CD14-positive monocyte (primary cell): ENCODE data around the gene XKRX. TPM values are rescaled to one million over a fixed set of nuclear protein-coding genes. Genes with fewer than 3 reads are reported as not detected.

Source experiments
- DNase-seq, 3 donors: peaks; one replicate each; pipeline ENCODE4 v3.0.0-alpha.2; 2011 to 2022
- H2AFZ ChIP-seq: 2 replicates; pipeline ENCODE4 v1.6.0; 2012; ENCODE audit warnings: mild to moderate bottlenecking, low read depth, low read length, inconsistent platforms; ENCODE audit not compliant: insufficient read depth, poor library complexity, severe bottlenecking
- H3K27ac ChIP-seq, 2 donors: 1 replicate in 1 of 2; 2 replicates in 1 of 2; pipeline ENCODE4 v1.5.1; 2012 to 2013; ENCODE audit warnings: low read length in 2 of 2, control low read depth in 1 of 2, inconsistent platforms in 1 of 2, low read depth in 1 of 2, mild to moderate bottlenecking in 1 of 2
- H3K27me3 ChIP-seq, 2 donors: one replicate each; pipeline versions ENCODE4 v1.6.0 to v1.6.1; 2011 to 2013; ENCODE audit warnings: low read length in 2 of 2; ENCODE audit not compliant: control insufficient read depth in 2 of 2, insufficient read depth in 2 of 2
- H3K36me3 ChIP-seq, 2 donors: replicated peaks in 1 of 2; 1 replicate in 1 of 2; 2 replicates in 1 of 2; pipeline versions ENCODE4 v1.5.1 to v1.6.1; 2012 to 2013; ENCODE audit warnings: low read length in 2 of 2, control low read depth in 1 of 2, inconsistent platforms in 1 of 2, mild to moderate bottlenecking in 1 of 2; ENCODE audit not compliant: insufficient read depth in 2 of 2, control insufficient read depth in 1 of 2
- H3K4me1 ChIP-seq, 2 donors: 1 replicate in 1 of 2; 2 replicates in 1 of 2; pipeline versions ENCODE4 v1.5.1 to v1.6.1; 2012 to 2013; ENCODE audit warnings: low read length in 2 of 2, control low read depth in 1 of 2, inconsistent platforms in 1 of 2, mild to moderate bottlenecking in 1 of 2, moderate library complexity in 1 of 2; ENCODE audit not compliant: insufficient read depth in 2 of 2, control insufficient read depth in 1 of 2
- H3K4me2 ChIP-seq: replicated peaks from 2 replicates; pipeline ENCODE3; 2012; ENCODE audit warnings: low read length, moderate library complexity, mild to moderate bottlenecking; ENCODE audit not compliant: poor library complexity, severe bottlenecking; ENCODE audit errors: extremely low read depth
- H3K4me3 ChIP-seq, 3 experiments: fragments of 200-600 bp in 1 of 3; sonication (generic) in 1 of 3; replicated peaks in 1 of 3; 1 replicate in 2 of 3; 2 replicates in 1 of 3; pipeline ENCODE4 v1.5.1; 2011 to 2013; ENCODE audit warnings: low read length in 3 of 3, mild to moderate bottlenecking in 3 of 3, control low read depth in 2 of 3, low read depth in 2 of 3, inconsistent platforms in 1 of 3, moderate library complexity in 1 of 3
- H3K79me2 ChIP-seq: 2 replicates; pipeline ENCODE4 v1.6.0; 2012; ENCODE audit warnings: mild to moderate bottlenecking, control low read depth, inconsistent platforms, low read length, moderate library complexity; ENCODE audit not compliant: insufficient read depth
- H3K9ac ChIP-seq: 2 replicates; pipeline ENCODE4 v1.6.0; 2017; ENCODE audit warnings: low read length, mild to moderate bottlenecking; ENCODE audit not compliant: insufficient read depth, poor library complexity, severe bottlenecking
- H3K9me3 ChIP-seq, 2 donors: replicated peaks in 1 of 2; 1 replicate in 1 of 2; 2 replicates in 1 of 2; pipeline versions ENCODE4 v1.5.1 to v1.6.1; 2012 to 2013; ENCODE audit warnings: low read length in 2 of 2, control low read depth in 1 of 2; ENCODE audit not compliant: control insufficient read depth in 1 of 2, insufficient read depth in 1 of 2
- H4K20me1 ChIP-seq: 2 replicates; pipeline ENCODE4 v1.6.0; 2012; ENCODE audit warnings: mild to moderate bottlenecking, low read length, control low read depth, moderate library complexity; ENCODE audit not compliant: insufficient read depth
- H3K27ac Mint-ChIP-seq, 7 donors: one replicate each; pipeline ENCODE4 v1.8.0; 2020; ENCODE audit warnings: mild to moderate bottlenecking in 7 of 7, mixed read lengths in 7 of 7, moderate library complexity in 6 of 7, inconsistent platforms in 2 of 7
- H3K27me3 Mint-ChIP-seq, 3 donors: one replicate each; pipeline ENCODE4 v1.8.0; 2021 to 2022; ENCODE audit warnings: low read depth in 3 of 3, mild to moderate bottlenecking in 3 of 3, mixed read lengths in 3 of 3, moderate library complexity in 3 of 3, inconsistent platforms in 1 of 3
- H3K36me3 Mint-ChIP-seq, 2 donors: one replicate each; pipeline ENCODE4 v1.8.0; 2020; ENCODE audit warnings: mixed read lengths in 2 of 2, inconsistent platforms in 1 of 2, mild to moderate bottlenecking in 1 of 2
- H3K4me1 Mint-ChIP-seq: one replicate; pipeline ENCODE4 v1.8.0; 2020; ENCODE audit warnings: mild to moderate bottlenecking, mixed read lengths
- H3K4me3 Mint-ChIP-seq, 2 donors: one replicate each; pipeline ENCODE4 v1.8.0; 2020; ENCODE audit warnings: mild to moderate bottlenecking in 2 of 2, mixed read lengths in 2 of 2, moderate library complexity in 1 of 2
- H3K9me3 Mint-ChIP-seq, 7 donors: one replicate each; pipeline ENCODE4 v1.8.0; 2020 to 2022; ENCODE audit warnings: mixed read lengths in 7 of 7, mild to moderate bottlenecking in 6 of 7, moderate library complexity in 6 of 7, inconsistent platforms in 2 of 7
- whole genome bisulfite sequencing: methylation state at CpG from one replicate; pipeline ENCODE4 v1.1.5; 2013; ENCODE audit warnings: missing lambda C conversion rate; ENCODE audit not compliant: insufficient coverage; 5-methylcytosine and 5-hydroxymethylcytosine counted together
- intact Hi-C, 2 donors: fragments of 100-400 bp; cut with micrococcal nuclease; formaldehyde crosslinking; loops; one replicate each; pipeline versions ENCODE4 v1.15.0 to v1.15.1; 2023
- polyA plus RNA-seq, 3 donors: library from polyadenylated mRNA; depleted of rRNA in 1 of 3; unstranded in 2 of 3; stranded (reverse) in 1 of 3; fragments of 300-500 nt in 2 of 3; fragments of >200 nt in 1 of 3; fragmentation: Illumina TruSeq in 2 of 3; gene quantifications; 1 replicate in 2 of 3; 2 replicates in 1 of 3; pipeline ENCODE4 v1.2.3, GENCODE V29; 2012 to 2021
- TF ChIP-seq, protein P1 (sequence below): fragments of 200-600 bp; IDR thresholded peaks from one replicate; pipeline ENCODE4 v1.8.0; 2022; ENCODE audit warnings: antibody characterized with exemption, mild to moderate bottlenecking

The XKRX gene
- polyA plus RNA-seq, 3 donors = not detected

DNA sequence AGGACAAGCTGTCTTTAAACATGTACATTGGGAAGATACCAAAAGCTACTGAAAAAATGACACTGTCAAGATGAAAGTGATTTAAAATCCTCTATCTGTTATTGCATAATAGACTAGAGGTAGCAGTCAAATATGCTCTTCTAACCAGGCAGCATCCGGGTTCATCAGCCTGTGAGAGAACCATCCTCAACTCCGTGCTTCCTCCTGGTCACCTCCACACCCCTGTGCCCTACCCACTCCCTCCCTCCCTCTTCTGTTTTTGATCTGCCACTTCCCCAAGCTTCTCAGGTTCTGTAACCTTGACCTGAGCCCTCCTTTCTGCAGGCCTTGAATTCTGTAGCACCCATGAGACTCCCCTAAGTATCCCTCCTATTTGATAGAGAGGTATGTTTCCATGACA is 60.4 kb downstream of the XKRX start:
- TF ChIP-seq, protein P1, sequence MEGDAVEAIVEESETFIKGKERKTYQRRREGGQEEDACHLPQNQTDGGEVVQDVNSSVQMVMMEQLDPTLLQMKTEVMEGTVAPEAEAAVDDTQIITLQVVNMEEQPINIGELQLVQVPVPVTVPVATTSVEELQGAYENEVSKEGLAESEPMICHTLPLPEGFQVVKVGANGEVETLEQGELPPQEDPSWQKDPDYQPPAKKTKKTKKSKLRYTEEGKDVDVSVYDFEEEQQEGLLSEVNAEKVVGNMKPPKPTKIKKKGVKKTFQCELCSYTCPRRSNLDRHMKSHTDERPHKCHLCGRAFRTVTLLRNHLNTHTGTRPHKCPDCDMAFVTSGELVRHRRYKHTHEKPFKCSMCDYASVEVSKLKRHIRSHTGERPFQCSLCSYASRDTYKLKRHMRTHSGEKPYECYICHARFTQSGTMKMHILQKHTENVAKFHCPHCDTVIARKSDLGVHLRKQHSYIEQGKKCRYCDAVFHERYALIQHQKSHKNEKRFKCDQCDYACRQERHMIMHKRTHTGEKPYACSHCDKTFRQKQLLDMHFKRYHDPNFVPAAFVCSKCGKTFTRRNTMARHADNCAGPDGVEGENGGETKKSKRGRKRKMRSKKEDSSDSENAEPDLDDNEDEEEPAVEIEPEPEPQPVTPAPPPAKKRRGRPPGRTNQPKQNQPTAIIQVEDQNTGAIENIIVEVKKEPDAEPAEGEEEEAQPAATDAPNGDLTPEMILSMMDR = no peak
- Histone ChIP-seq H3K27me3 (no peaks in the 10 kb centered on the region), H3K4me1 (no peaks in the 10 kb centered on the region), H2AFZ (no peak overlapping the region), H3K27ac (no peak overlapping the region), H3K4me3 (no peak overlapping the region), H3K36me3 (no peaks in the 10 kb centered on the region), H3K9ac (no peak overlapping the region), H4K20me1 (no peaks in the 10 kb centered on the region), H3K9me3 (no peaks in the 10 kb centered on the region), H3K4me2 (no peak overlapping the region), H3K79me2 (no peaks in the 10 kb centered on the region)
- intact Hi-C loops = no loop called here
- Mint-ChIP-seq H3K4me3 (no peak overlapping the region), H3K36me3 (no peaks in the 10 kb centered on the region), H3K9me3 (peaks cover 0 to 2% (median 0%) of the 10 kb centered on the region in 7 donors), H3K27ac (no peak overlapping the region), H3K27me3 (peaks cover 0 to 4% (median 0%) of the 10 kb centered on the region in 3 donors), H3K4me1 (no peaks in the 10 kb centered on the region)
- WGBS = no CpG with 5 or more reads among the region's 2 CpGs
- no peak for DNase-seq

DNA sequence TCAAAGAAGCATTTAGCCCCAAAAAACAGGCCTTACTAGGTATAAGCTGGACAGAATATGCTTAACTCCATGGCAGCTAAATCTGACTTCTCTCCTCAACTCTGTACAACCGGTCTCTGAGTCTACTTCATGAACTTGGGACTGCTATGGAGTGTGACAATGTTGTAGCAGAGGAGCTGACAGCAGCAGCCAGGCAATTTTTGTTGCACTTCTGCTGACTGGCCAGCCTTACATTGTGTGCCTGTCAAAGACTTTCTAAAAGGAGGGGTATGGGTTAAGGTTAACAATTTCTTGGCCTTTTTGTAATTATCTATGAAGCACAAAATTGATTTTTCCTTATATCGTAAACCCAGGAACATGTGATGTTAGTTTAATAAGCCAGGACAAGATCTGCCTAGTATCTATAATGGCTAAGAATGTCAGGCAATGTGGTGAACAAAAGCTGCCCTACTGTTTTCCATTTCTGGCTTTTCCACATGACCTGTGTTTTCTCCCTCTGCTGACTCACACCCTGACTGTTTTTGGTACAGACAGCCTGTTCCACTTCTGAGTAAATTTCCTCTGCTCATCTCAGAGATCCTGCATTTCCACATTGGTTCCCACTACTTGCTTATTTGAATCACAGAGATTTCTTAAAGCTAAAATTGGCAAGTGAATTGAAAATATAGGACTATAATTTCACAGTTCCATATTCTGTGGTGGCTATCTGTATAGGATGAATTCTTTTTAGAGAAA is 63.9 kb downstream of the XKRX start:
- TF ChIP-seq, protein P1 = no peak
- Histone ChIP-seq H3K4me3 (no peak overlapping the region), H4K20me1 (no peaks in the 10 kb centered on the region), H3K27me3 (no peaks in the 10 kb centered on the region), H2AFZ (no peak overlapping the region), H3K27ac (no peak overlapping the region), H3K36me3 (no peaks in the 10 kb centered on the region), H3K9ac (no peak overlapping the region), H3K4me2 (no peak overlapping the region), H3K79me2 (no peaks in the 10 kb centered on the region), H3K4me1 (no peaks in the 10 kb centered on the region), H3K9me3 (no peaks in the 10 kb centered on the region)
- no peaks in the 10 kb centered on the region for H3K36me3 Mint-ChIP-seq
- WGBS = no CpG with 5 or more reads among the region's 2 CpGs
- no peak overlapping the region for H3K4me3 Mint-ChIP-seq
- intact Hi-C loops = no loop called here
- DNase-seq = no peak
- no peaks in the 10 kb centered on the region for H3K4me1 Mint-ChIP-seq
- no peaks in the 10 kb centered on the region for H3K27me3 Mint-ChIP-seq
- no peak overlapping the region for H3K27ac Mint-ChIP-seq
- H3K9me3 Mint-ChIP-seq = peaks cover 0 to 2% (median 0%) of the 10 kb centered on the region in 7 donors

Other genes starting within 250 kb of the XKRX start
- gene SYTL4, start 196.8 kb downstream of the XKRX start, polyA plus RNA-seq = under 1 TPM in 1 of 3 donors, not detected in 2; 0.17 TPM
- gene CSTF2, start 108.5 kb downstream of the XKRX start, polyA plus RNA-seq = 10 to 100 TPM in 2 of 3 donors, 1 to 10 TPM in 1; 6.7 to 11.3 (median 10.1) TPM
- gene NOX1, start 54.6 kb downstream of the XKRX start, polyA plus RNA-seq = not detected
- not detected for gene ARL13A, start 40.8 kb upstream of the XKRX start, polyA plus RNA-seq
- gene TRMT2B, start 123.2 kb upstream of the XKRX start, polyA plus RNA-seq = 10 to 100 TPM; 10.5 to 13.3 (median 13.0) TPM
- gene TMEM35A, start 150.0 kb upstream of the XKRX start, polyA plus RNA-seq = not detected
- under 1 TPM in 2 of 3 donors, not detected in 1; 0.07 to 0.17 TPM for gene CENPI, start 169.3 kb upstream of the XKRX start, polyA plus RNA-seq